Caco-2 (cell line): ENCODE data around the gene SATB2. TPM values are rescaled to one million over a fixed set of nuclear protein-coding genes. Genes with fewer than 3 reads are reported as not detected.

Experiments
- BruUV-seq: library from RNA; stranded (reverse); fragments of 400-500 nt; replicated peaks from 2 replicates; lab custom pipeline; 2021; lab: Mats Ljungman, UMichigan
- CTCF ChIA-PET: fragments of 300-600 bp; sonication (Branson Sonifier 250); formaldehyde crosslinking; loops from one replicate; lab custom pipeline; 2022; ENCODE audit warnings: antibody characterized with exemption; lab: Charles Lee
- POLR2A ChIA-PET: fragments of 300-600 bp; sonication (Branson Sonifier 250); formaldehyde crosslinking; loops from one replicate; lab custom pipeline; 2022; ENCODE audit warnings: antibody characterized with exemption; lab: Charles Lee
- DNase-seq, 2 experiments: peaks; one replicate each; pipeline versions ENCODE4 v3.0.0 to v3.0.0-alpha.2; 2020 to 2022
- H3K27me3 ChIP-seq: replicated peaks from 2 replicates; pipeline ENCODE4 v1.6.0; 2011; ENCODE audit warnings: low read length; ENCODE audit not compliant: control insufficient read depth, insufficient read depth
- H3K36me3 ChIP-seq: 2 replicates; pipeline ENCODE4 v1.5.1; 2011; ENCODE audit warnings: low read length; ENCODE audit not compliant: control insufficient read depth, insufficient read depth
- H3K4me1 ChIP-seq: fragments of 250-450 bp; sonication (Bioruptor Pico); 2 replicates; pipeline ENCODE4 v1.5.1; 2020; ENCODE audit warnings: mild to moderate bottlenecking
- H3K4me3 ChIP-seq: 2 replicates; pipeline ENCODE4 v1.5.1; 2011; ENCODE audit warnings: low read depth, mild to moderate bottlenecking, control low read depth, low read length
- H3K9me3 ChIP-seq: fragments of 250-450 bp; sonication (Bioruptor Pico); 2 replicates; pipeline ENCODE4 v1.5.1; 2020; ENCODE audit warnings: mild to moderate bottlenecking, moderate library complexity
- H3K27ac Mint-ChIP-seq: one replicate; pipeline ENCODE4 v1.8.0; 2022; ENCODE audit warnings: mixed read lengths; ENCODE audit not compliant: unreplicated experiment
- H3K27me3 Mint-ChIP-seq: one replicate; pipeline ENCODE4 v1.8.0; 2022; ENCODE audit warnings: mixed read lengths; ENCODE audit not compliant: insufficient read depth, unreplicated experiment
- H3K36me3 Mint-ChIP-seq: one replicate; pipeline ENCODE4 v1.8.0; 2022; ENCODE audit warnings: mild to moderate bottlenecking, mixed read lengths; ENCODE audit not compliant: insufficient read depth, unreplicated experiment
- H3K4me1 Mint-ChIP-seq: one replicate; pipeline ENCODE4 v1.8.0; 2022; ENCODE audit warnings: low read depth, mixed read lengths; ENCODE audit not compliant: unreplicated experiment
- H3K4me3 Mint-ChIP-seq: one replicate; pipeline ENCODE4 v1.8.0; 2022; ENCODE audit warnings: mild to moderate bottlenecking, moderate library complexity, mixed read lengths; ENCODE audit not compliant: unreplicated experiment
- H3K9me3 Mint-ChIP-seq: one replicate; pipeline ENCODE4 v1.8.0; 2022; ENCODE audit warnings: mixed read lengths; ENCODE audit not compliant: unreplicated experiment
- intact Hi-C: fragments of 100-400 bp; cut with micrococcal nuclease; formaldehyde crosslinking; loops from one replicate; pipeline ENCODE4 v1.10.0; 2022; ENCODE audit not compliant: unreplicated experiment
- total RNA-seq: library from RNA; stranded (reverse); gene quantifications from 2 replicates; pipeline ENCODE4 v1.2.3, GENCODE V29; 2022
- TF ChIP-seq, protein P1 (sequence below), 2 experiments: fragments of 200-600 bp in 1 of 2; IDR thresholded peaks; 1 replicate in 1 of 2; 2 replicates in 1 of 2; pipeline versions ENCODE4 v1.5.1 to v1.8.0; 2011 to 2022; ENCODE audit warnings: antibody characterized with exemption in 1 of 2, control low read depth in 1 of 2, inconsistent platforms in 1 of 2, low read depth in 1 of 2, low read length in 1 of 2, mild to moderate bottlenecking in 1 of 2, moderate library complexity in 1 of 2; ENCODE audit not compliant: insufficient read depth in 1 of 2, severe bottlenecking in 1 of 2, unreplicated experiment in 1 of 2

The SATB2 gene
- total RNA-seq, 1 experiment from 2014 or later = 1.1 TPM

DNA sequence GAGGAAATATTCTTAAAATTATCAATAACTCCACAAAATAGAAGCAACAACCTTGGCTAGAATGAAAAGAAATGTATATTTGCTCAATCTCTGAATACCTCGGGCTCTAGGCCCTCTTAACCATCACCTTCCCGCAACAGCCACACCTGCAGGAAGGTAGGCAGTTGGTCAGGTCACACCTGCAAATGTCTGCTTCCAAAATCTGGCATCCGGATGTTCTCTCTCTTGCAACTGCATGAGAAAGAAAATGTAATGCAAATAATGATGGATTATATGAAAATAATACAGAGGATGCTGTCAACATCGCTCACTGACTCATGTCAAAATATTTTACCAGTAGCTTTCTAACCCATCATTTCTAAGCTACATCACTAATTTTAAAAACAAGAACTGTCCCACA is 148.3 kb downstream of the SATB2 start:
- no TSS peak for BruUV-seq
- Mint-ChIP-seq H3K4me1 (no peaks in the 10 kb centered on the region), H3K9me3 (no peaks in the 10 kb centered on the region), H3K27ac (no peak overlapping the region), H3K36me3 (no peaks in the 10 kb centered on the region), H3K27me3 (no peaks in the 10 kb centered on the region), H3K4me3 (no peak overlapping the region)
- CTCF ChIA-PET = no interaction called here
- intact Hi-C loops = no loop called here
- POLR2A ChIA-PET = no interaction called here
- no peak overlapping the region for H3K4me3 ChIP-seq
- no peaks in the 10 kb centered on the region for H3K27me3 ChIP-seq
- H3K9me3 ChIP-seq = no peaks in the 10 kb centered on the region
- DNase-seq = no peak
- TF ChIP-seq, protein P1, sequence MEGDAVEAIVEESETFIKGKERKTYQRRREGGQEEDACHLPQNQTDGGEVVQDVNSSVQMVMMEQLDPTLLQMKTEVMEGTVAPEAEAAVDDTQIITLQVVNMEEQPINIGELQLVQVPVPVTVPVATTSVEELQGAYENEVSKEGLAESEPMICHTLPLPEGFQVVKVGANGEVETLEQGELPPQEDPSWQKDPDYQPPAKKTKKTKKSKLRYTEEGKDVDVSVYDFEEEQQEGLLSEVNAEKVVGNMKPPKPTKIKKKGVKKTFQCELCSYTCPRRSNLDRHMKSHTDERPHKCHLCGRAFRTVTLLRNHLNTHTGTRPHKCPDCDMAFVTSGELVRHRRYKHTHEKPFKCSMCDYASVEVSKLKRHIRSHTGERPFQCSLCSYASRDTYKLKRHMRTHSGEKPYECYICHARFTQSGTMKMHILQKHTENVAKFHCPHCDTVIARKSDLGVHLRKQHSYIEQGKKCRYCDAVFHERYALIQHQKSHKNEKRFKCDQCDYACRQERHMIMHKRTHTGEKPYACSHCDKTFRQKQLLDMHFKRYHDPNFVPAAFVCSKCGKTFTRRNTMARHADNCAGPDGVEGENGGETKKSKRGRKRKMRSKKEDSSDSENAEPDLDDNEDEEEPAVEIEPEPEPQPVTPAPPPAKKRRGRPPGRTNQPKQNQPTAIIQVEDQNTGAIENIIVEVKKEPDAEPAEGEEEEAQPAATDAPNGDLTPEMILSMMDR (IDR thresholded peaks at IDR 0.05; ENCODE audit: insufficient read depth in 1 of 2, low read depth in 1 of 2, low read length in 1 of 2, severe bottlenecking in 1 of 2, unreplicated experiment in 1 of 2) = no peak
- H3K36me3 ChIP-seq = no peaks in the 10 kb centered on the region
- H3K4me1 ChIP-seq = no peaks in the 10 kb centered on the region

DNA sequence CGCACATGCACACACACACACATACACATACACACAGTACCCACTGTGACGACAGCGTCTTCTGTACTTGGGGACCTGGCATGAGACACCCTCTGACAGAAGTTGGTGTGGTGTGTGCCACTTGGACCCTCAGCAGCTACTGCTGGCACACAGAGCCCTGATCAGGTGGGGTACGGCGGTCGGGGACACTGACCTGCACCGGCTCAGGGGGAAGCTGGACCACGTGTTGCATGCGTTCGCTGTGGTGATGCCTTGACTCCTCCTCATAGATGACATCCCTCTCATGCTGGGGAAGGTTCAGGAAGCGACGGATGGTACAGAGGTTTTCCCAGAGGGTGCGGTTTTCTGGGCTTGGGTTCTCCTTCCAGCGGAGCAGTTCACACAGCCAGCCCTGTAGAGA is 149.2 kb downstream of the SATB2 start:
- ChIA-PET CTCF (no interaction called here), POLR2A (no interaction called here)
- Histone ChIP-seq H3K27me3 (no peaks in the 10 kb centered on the region), H3K4me3 (no peak overlapping the region), H3K36me3 (no peaks in the 10 kb centered on the region), H3K9me3 (no peaks in the 10 kb centered on the region), H3K4me1 (no peaks in the 10 kb centered on the region)
- Mint-ChIP-seq H3K4me1 (no peaks in the 10 kb centered on the region), H3K4me3 (no peak overlapping the region), H3K27ac (no peak overlapping the region), H3K27me3 (no peaks in the 10 kb centered on the region), H3K36me3 (no peaks in the 10 kb centered on the region), H3K9me3 (no peaks in the 10 kb centered on the region)
- intact Hi-C loops = no loop called here
- no peak for DNase-seq
- no TSS peak for BruUV-seq
- TF ChIP-seq, protein P1 (IDR thresholded peaks at IDR 0.05; ENCODE audit: insufficient read depth in 1 of 2, low read depth in 1 of 2, low read length in 1 of 2, severe bottlenecking in 1 of 2, unreplicated experiment in 1 of 2) = no peak

DNA sequence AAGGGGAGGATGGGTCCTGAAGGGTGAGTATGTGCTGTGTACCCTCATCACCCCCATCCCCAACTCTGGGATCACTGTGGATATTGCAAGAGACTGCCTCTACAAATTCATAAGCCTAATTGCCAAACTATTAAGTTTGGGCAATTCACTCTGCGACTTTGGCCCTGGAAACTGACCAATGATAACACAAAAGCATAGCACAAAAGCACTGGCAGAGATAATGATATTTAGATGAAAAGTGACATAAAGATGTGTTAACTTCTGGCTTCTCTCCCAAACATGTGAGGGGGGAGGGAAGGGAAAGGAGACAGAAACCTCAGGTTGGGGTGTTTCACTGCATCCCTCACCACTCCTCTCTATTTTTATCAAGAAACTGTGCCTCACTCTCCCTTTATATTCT is 150.3 kb downstream of the SATB2 start:
- Mint-ChIP-seq H3K36me3 (no peaks in the 10 kb centered on the region), H3K4me1 (no peaks in the 10 kb centered on the region), H3K4me3 (no peak overlapping the region), H3K27me3 (no peaks in the 10 kb centered on the region), H3K9me3 (no peaks in the 10 kb centered on the region), H3K27ac (no peak overlapping the region)
- ChIA-PET POLR2A (no interaction called here), CTCF (no interaction called here)
- TF ChIP-seq, protein P1 (IDR thresholded peaks at IDR 0.05; ENCODE audit: insufficient read depth in 1 of 2, low read depth in 1 of 2, low read length in 1 of 2, severe bottlenecking in 1 of 2, unreplicated experiment in 1 of 2) = no peak
- H3K4me1 ChIP-seq = no peaks in the 10 kb centered on the region
- H3K9me3 ChIP-seq = no peaks in the 10 kb centered on the region
- intact Hi-C loops = no loop called here
- no peaks in the 10 kb centered on the region for H3K36me3 ChIP-seq
- no peaks in the 10 kb centered on the region for H3K27me3 ChIP-seq
- no peak for DNase-seq
- H3K4me3 ChIP-seq = no peak overlapping the region
- BruUV-seq = no TSS peak
